ENCODE measurements around the gene ACOX3. TPM values are rescaled to one million over a fixed set of nuclear protein-coding genes. Genes with fewer than 3 reads are reported as not detected.

Gene ACOX3
- total RNA-seq, 1 experiment from 2014 or later: 12.2 TPM

- H3K9me3 ChIP-seq (ENCODE audit: low read length): no peaks in the 10 kb centered on the region
- no TSS peak for BruUV-seq (replicated peaks)
- no peak overlapping the region for H3K9ac ChIP-seq (ENCODE audit: low read length)
- H3K36me3 ChIP-seq (ENCODE audit: low read depth, low read length): no peaks in the 10 kb centered on the region
- no peak overlapping the region for H3K27ac ChIP-seq (ENCODE audit: low read length)
- H3K4me3 ChIP-seq (ENCODE audit: low read length): no peak overlapping the region
- no peaks in the 10 kb centered on the region for H3F3A ChIP-seq (ENCODE audit: low read length, unreplicated experiment)
- intact Hi-C loops (cut with micrococcal nuclease): no loop called here
- TF ChIP-seq EZH2 (IDR thresholded peaks at IDR 0.05; ENCODE audit: low read length, unreplicated experiment) (no peak), EZH2phosphoT487 (IDR thresholded peaks at IDR 0.05; ENCODE audit: borderline replicate concordance, low read length) (no peak), CTCF (conservative IDR thresholded peaks at IDR 0.05; ENCODE audit: low read depth, low read length) (no peak)
- peaks cover 7% of the 10 kb centered on the region for H3K4me1 ChIP-seq (ENCODE audit: insufficient read depth, low read length)
- no peak for DNase-seq
- no peak for ATAC-seq
- no peaks in the 10 kb centered on the region for H3K27me3 ChIP-seq (ENCODE audit: low read length)
- CTCF ChIA-PET: no interaction called here
- H3K9me2 ChIP-seq (replicated peaks; ENCODE audit: low read length): no peaks in the 10 kb centered on the region
- no peaks in the 10 kb centered on the region for H4K20me1 ChIP-seq (ENCODE audit: low read length)
- no peak overlapping the region for H3K4me2 ChIP-seq (ENCODE audit: low read length)
- H2AFZ ChIP-seq (ENCODE audit: low read length): no peak overlapping the region
- no peaks in the 10 kb centered on the region for H3K79me2 ChIP-seq (ENCODE audit: low read length)
- POLR2A ChIA-PET (ENCODE audit: unreplicated experiment): no interaction called here
Observed at GRCh38 chr4:8398347-8398746, 42.2 kb downstream of the ACOX3 start.

DNA sequence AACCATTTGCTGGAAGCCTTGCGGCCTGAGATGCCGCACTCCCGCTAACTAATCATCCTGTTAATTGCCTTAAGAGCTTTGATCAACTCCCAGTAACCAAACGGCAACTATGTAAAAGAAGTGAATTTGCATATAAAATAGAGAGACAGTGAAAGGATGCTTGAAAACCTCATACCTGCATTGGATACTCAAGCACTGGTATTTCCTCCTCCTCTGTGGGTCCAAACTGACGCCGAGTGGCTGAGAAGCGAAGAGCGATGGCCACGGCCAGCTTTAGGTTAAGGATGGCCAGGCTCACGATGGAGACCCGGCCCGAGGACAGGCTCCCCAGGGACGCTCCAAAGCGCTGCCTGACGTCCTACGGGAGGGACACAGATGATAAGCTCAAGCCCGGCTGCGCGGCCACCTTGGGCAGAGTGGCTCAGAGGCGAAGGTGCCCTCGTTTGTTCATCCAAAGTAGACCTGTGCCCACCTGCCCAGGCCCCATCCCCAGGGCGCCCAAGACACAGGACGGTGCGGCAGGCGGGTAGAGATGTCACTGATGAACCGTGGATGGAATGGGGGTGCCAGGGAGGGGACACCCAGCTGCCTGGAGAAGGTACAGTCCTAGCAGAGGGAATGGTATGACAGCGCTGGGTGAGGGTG lies 43.6 kb downstream of the ACOX3 start:
- Histone ChIP-seq H3K9me2 (replicated peaks; ENCODE audit: low read length) (no peaks in the 10 kb centered on the region), H3K9ac (ENCODE audit: low read length) (no peak overlapping the region), H2AFZ (ENCODE audit: low read length) (no peak overlapping the region), H3K9me3 (ENCODE audit: low read length) (no peaks in the 10 kb centered on the region), H3K27ac (ENCODE audit: low read length) (no peak overlapping the region), H3K4me1 (ENCODE audit: insufficient read depth, low read length) (peaks cover 20% of the 10 kb centered on the region), H3K4me3 (ENCODE audit: low read length) (no peak overlapping the region), H3K79me2 (ENCODE audit: low read length) (no peaks in the 10 kb centered on the region), H3F3A (ENCODE audit: low read length, unreplicated experiment) (no peaks in the 10 kb centered on the region), H3K27me3 (ENCODE audit: low read length) (no peaks in the 10 kb centered on the region), H3K4me2 (ENCODE audit: low read length) (no peak overlapping the region), H4K20me1 (ENCODE audit: low read length) (no peaks in the 10 kb centered on the region), H3K36me3 (ENCODE audit: low read depth, low read length) (no peaks in the 10 kb centered on the region)
- ChIA-PET POLR2A (ENCODE audit: unreplicated experiment) (no interaction called here), CTCF (no interaction called here)
- intact Hi-C loops (cut with micrococcal nuclease): no loop called here
- ATAC-seq: no peak
- no peak for DNase-seq
- TF ChIP-seq CTCF (conservative IDR thresholded peaks at IDR 0.05; ENCODE audit: low read depth, low read length): no peak
- BruUV-seq (replicated peaks): no TSS peak

- H3K9me3 ChIP-seq (ENCODE audit: low read length): no peaks in the 10 kb centered on the region
Observed at GRCh38 chr4:8395504-8396296, 44.8 kb downstream of the ACOX3 start.

More at GRCh38 chr4:8395504-8396296, 44.8 kb downstream of the ACOX3 start:
- Histone ChIP-seq H3K9ac (ENCODE audit: low read length) (no peak overlapping the region), H3K4me3 (ENCODE audit: low read length) (no peak overlapping the region), H3K9me2 (replicated peaks; ENCODE audit: low read length) (no peaks in the 10 kb centered on the region), H3K27me3 (ENCODE audit: low read length) (no peaks in the 10 kb centered on the region), H4K20me1 (ENCODE audit: low read length) (no peaks in the 10 kb centered on the region), H3K79me2 (ENCODE audit: low read length) (no peaks in the 10 kb centered on the region), H3K4me2 (ENCODE audit: low read length) (no peak overlapping the region), H2AFZ (ENCODE audit: low read length) (no peak overlapping the region), H3K36me3 (ENCODE audit: low read depth, low read length) (no peaks in the 10 kb centered on the region), H3K4me1 (ENCODE audit: insufficient read depth, low read length) (peaks cover 28% of the 10 kb centered on the region), H3K27ac (ENCODE audit: low read length) (no peak overlapping the region), H3F3A (ENCODE audit: low read length, unreplicated experiment) (no peaks in the 10 kb centered on the region)
- no TSS peak for BruUV-seq (replicated peaks)
- no peak for DNase-seq
- CTCF ChIA-PET: no interaction called here
- POLR2A ChIA-PET (ENCODE audit: unreplicated experiment): no interaction called here
- ATAC-seq: no peak
- TF ChIP-seq CTCF (conservative IDR thresholded peaks at IDR 0.05; ENCODE audit: low read depth, low read length) (no peak), EZH2 (IDR thresholded peaks at IDR 0.05; ENCODE audit: low read length, unreplicated experiment) (no peak), EZH2phosphoT487 (IDR thresholded peaks at IDR 0.05; ENCODE audit: borderline replicate concordance, low read length) (no peak)
- intact Hi-C loops (cut with micrococcal nuclease): no loop called here
